Measurements from ENCODE around the gene PVALB. TPM values are rescaled to one million over a fixed set of nuclear protein-coding genes. Genes with fewer than 3 reads are reported as not detected.
A peak's percentile ranks its signal among the peaks of the same experiment; 100 is the strongest.

The PVALB gene
- total RNA-seq, 1 donor: not detected

- H3K36me3 ChIP-seq (ENCODE audit: insufficient read depth, low read length): no peaks in the 10 kb centered on the region
- H2AFZ ChIP-seq (ENCODE audit: low read length): peak overlapping the region; percentile 63
- H3K4me1 ChIP-seq (ENCODE audit: insufficient read depth, low read length): peaks cover 4% of the 10 kb centered on the region
- no peak overlapping the region for H3K4me3 ChIP-seq (ENCODE audit: insufficient read depth, low read length)
- H3K27me3 ChIP-seq (ENCODE audit: insufficient read depth, low read length): peaks cover 33% of the 10 kb centered on the region
- H3K27ac ChIP-seq (ENCODE audit: low read depth, low read length): no peak overlapping the region
- DNase-seq (ENCODE audit: insufficient read length, low spot score, missing footprints): peak; percentile 97
- no peaks in the 10 kb centered on the region for H3K79me2 ChIP-seq (ENCODE audit: insufficient read depth, low read length)
- H4K20me1 ChIP-seq (ENCODE audit: insufficient read depth, low read length): peaks cover 3% of the 10 kb centered on the region
- peak; percentile 95 for TF ChIP-seq CTCF (IDR thresholded peaks at IDR 0.05; ENCODE audit: extremely low read depth, low read depth, low read length)
- no peaks in the 10 kb centered on the region for H3K9me3 ChIP-seq (ENCODE audit: low read depth, low read length)
- peak overlapping the region; percentile 28 for H3K4me2 ChIP-seq (ENCODE audit: insufficient read depth, low read length)
Measured at GRCh38 chr22:36781656-36782627, 34.9 kb downstream of the PVALB start.

- Histone ChIP-seq H3K4me3 (ENCODE audit: insufficient read depth, low read length) (no peak overlapping the region), H2AFZ (ENCODE audit: low read length) (no peak overlapping the region), H3K27me3 (ENCODE audit: insufficient read depth, low read length) (peaks cover 4% of the 10 kb centered on the region), H3K79me2 (ENCODE audit: insufficient read depth, low read length) (peaks cover 7% of the 10 kb centered on the region), H4K20me1 (ENCODE audit: insufficient read depth, low read length) (peaks cover 3% of the 10 kb centered on the region), H3K4me2 (ENCODE audit: insufficient read depth, low read length) (no peak overlapping the region), H3K27ac (ENCODE audit: low read depth, low read length) (no peak overlapping the region), H3K4me1 (ENCODE audit: insufficient read depth, low read length) (peaks cover 17% of the 10 kb centered on the region), H3K36me3 (ENCODE audit: insufficient read depth, low read length) (no peaks in the 10 kb centered on the region), H3K9me3 (ENCODE audit: low read depth, low read length) (no peaks in the 10 kb centered on the region)
- TF ChIP-seq CTCF (IDR thresholded peaks at IDR 0.05; ENCODE audit: extremely low read depth, low read depth, low read length): no peak
- DNase-seq (ENCODE audit: insufficient read length, low spot score, missing footprints): no peak
Measured at GRCh38 chr22:36778020-36778419, 38.8 kb downstream of the PVALB start.

- Histone ChIP-seq H4K20me1 (ENCODE audit: insufficient read depth, low read length) (peaks cover 3% of the 10 kb centered on the region), H3K79me2 (ENCODE audit: insufficient read depth, low read length) (peaks cover 7% of the 10 kb centered on the region), H3K4me1 (ENCODE audit: insufficient read depth, low read length) (peaks cover 14% of the 10 kb centered on the region), H2AFZ (ENCODE audit: low read length) (peak overlapping the region; percentile 76), H3K27me3 (ENCODE audit: insufficient read depth, low read length) (no peaks in the 10 kb centered on the region), H3K27ac (ENCODE audit: low read depth, low read length) (no peak overlapping the region), H3K4me3 (ENCODE audit: insufficient read depth, low read length) (peak overlapping the region; percentile 55), H3K4me2 (ENCODE audit: insufficient read depth, low read length) (peak overlapping the region; percentile 82), H3K9me3 (ENCODE audit: low read depth, low read length) (no peaks in the 10 kb centered on the region), H3K36me3 (ENCODE audit: insufficient read depth, low read length) (no peaks in the 10 kb centered on the region)
- no peak for TF ChIP-seq CTCF (IDR thresholded peaks at IDR 0.05; ENCODE audit: extremely low read depth, low read depth, low read length)
- no peak for DNase-seq (ENCODE audit: insufficient read length, low spot score, missing footprints)
Measured at GRCh38 chr22:36776722-36777121, 40.1 kb downstream of the PVALB start.

- no peak for TF ChIP-seq CTCF (IDR thresholded peaks at IDR 0.05; ENCODE audit: extremely low read depth, low read depth, low read length)
- Histone ChIP-seq H3K27me3 (ENCODE audit: insufficient read depth, low read length) (no peaks in the 10 kb centered on the region), H3K9me3 (ENCODE audit: low read depth, low read length) (no peaks in the 10 kb centered on the region), H3K27ac (ENCODE audit: low read depth, low read length) (peak within 1 kb of the TSS; percentile 32), H4K20me1 (ENCODE audit: insufficient read depth, low read length) (peaks cover 3% of the 10 kb centered on the region), H3K79me2 (ENCODE audit: insufficient read depth, low read length) (peaks cover 7% of the 10 kb centered on the region), H2AFZ (ENCODE audit: low read length) (peak within 1 kb of the TSS; percentile 76), H3K4me3 (ENCODE audit: insufficient read depth, low read length) (peak within 1 kb of the TSS; percentile 79), H3K4me1 (ENCODE audit: insufficient read depth, low read length) (peaks cover 13% of the 10 kb centered on the region), H3K36me3 (ENCODE audit: insufficient read depth, low read length) (no peaks in the 10 kb centered on the region), H3K4me2 (ENCODE audit: insufficient read depth, low read length) (peak within 1 kb of the TSS; percentile 82)
- peak; percentile 99 for DNase-seq (ENCODE audit: insufficient read length, low spot score, missing footprints)
Measured at GRCh38 chr22:36775964-36776669, 40.7 kb downstream of the PVALB start, which contains the start of gene IFT27. TSS of gene IFT27 (minus strand) at chr22:36776119. CDS start at chr22:36775707, 412 bp downstream.

All from osteoblast (primary cell).